K562 (cell line): ENCODE measurements around the gene LINGO3. TPM values are rescaled to one million over a fixed set of nuclear protein-coding genes. Genes with fewer than 3 reads are reported as not detected.

ENCODE experiments used
- COPS2 ChIP-seq: fragments of 450-650 bp; conservative IDR thresholded peaks from 2 replicates; pipeline ENCODE4 v1.6.1; 2016; ENCODE audit warnings: mild to moderate bottlenecking, moderate library complexity
- FOXK1 ChIP-seq: sonication (generic); formaldehyde crosslinking; IDR thresholded peaks from 2 replicates; pipeline ENCODE4 v1.8.0; 2022; ENCODE audit warnings: missing genetic modification reagents, mild to moderate bottlenecking, borderline replicate concordance
- HNRNPLL ChIP-seq: fragments of 200-400 bp; formaldehyde crosslinking; IDR thresholded peaks from 2 replicates; pipeline ENCODE4 v1.6.1; 2017; ENCODE audit warnings: low read length, low read depth, mild to moderate bottlenecking; ENCODE audit not compliant: poor library complexity, severe bottlenecking
- KDM2B ChIP-seq: fragments of 250-450 bp; sonication (Bioruptor Pico); IDR thresholded peaks from 2 replicates; pipeline ENCODE4 v1.8.0; 2021; ENCODE audit warnings: mild to moderate bottlenecking, moderate library complexity
- MED1 ChIP-seq: sonication (generic); formaldehyde crosslinking; IDR thresholded peaks from 2 replicates; pipeline ENCODE4 v1.8.1; 2023; ENCODE audit warnings: missing genetic modification reagents, borderline replicate concordance
- NCOA4 ChIP-seq: fragments of 450-650 bp; IDR thresholded peaks from 2 replicates; pipeline ENCODE4 v1.6.1; 2018; ENCODE audit warnings: mild to moderate bottlenecking; ENCODE audit not compliant: partially characterized antibody
- NEUROD1 ChIP-seq: fragments of 150-350 bp; IDR thresholded peaks from 2 replicates; pipeline ENCODE4 v1.6.1; 2014; ENCODE audit warnings: borderline replicate concordance, low read length, low read depth; ENCODE audit not compliant: partially characterized antibody
- NR2F6 ChIP-seq: fragments of 450-650 bp; formaldehyde crosslinking; IDR thresholded peaks from 2 replicates; pipeline ENCODE4 v1.4.0; 2020; ENCODE audit warnings: mild to moderate bottlenecking
- PHF8 ChIP-seq: fragments of 200-600 bp; sonication (generic); IDR thresholded peaks from 2 replicates; pipeline ENCODE4 v1.6.1; 2012; ENCODE audit warnings: mixed run types, mild to moderate bottlenecking, inconsistent platforms, low read length, moderate library complexity, borderline replicate concordance
- SAP30 ChIP-seq: fragments of 200-600 bp; sonication (generic); IDR thresholded peaks from 2 replicates; pipeline ENCODE4 v1.6.1; 2012; ENCODE audit warnings: borderline replicate concordance, low read depth, mild to moderate bottlenecking, moderate library complexity, low read length, control low read depth, inconsistent platforms; ENCODE audit not compliant: insufficient read depth, poor library complexity, severe bottlenecking
- TAF15 ChIP-seq: fragments of 200-400 bp; formaldehyde crosslinking; IDR thresholded peaks from 2 replicates; pipeline ENCODE4 v1.6.1; 2017; ENCODE audit warnings: mild to moderate bottlenecking, low read depth, low read length, moderate library complexity
- TCF7L2 ChIP-seq: fragments of 150-350 bp; IDR thresholded peaks from 2 replicates; pipeline ENCODE4 v1.6.1; 2016; ENCODE audit warnings: low read depth, mild to moderate bottlenecking, low read length, moderate library complexity
- U2AF2 ChIP-seq: fragments of 200-400 bp; formaldehyde crosslinking; optimal IDR thresholded peaks from 2 replicates; pipeline ENCODE3; 2017; ENCODE audit warnings: low read depth, mild to moderate bottlenecking, low read length
- ZNF12 ChIP-seq: sonication (generic); formaldehyde crosslinking; IDR thresholded peaks from 2 replicates; pipeline ENCODE4 v1.4.0; 2020; ENCODE audit warnings: mild to moderate bottlenecking, missing genetic modification reagents
- ZNF133 ChIP-seq: fragments of 250-450 bp; sonication (Bioruptor Pico); IDR thresholded peaks from 2 replicates; pipeline ENCODE4 v1.4.0; 2020; ENCODE audit warnings: mild to moderate bottlenecking
- ZNF239 ChIP-seq: fragments of 250-450 bp; sonication (Bioruptor Pico); IDR thresholded peaks from 2 replicates; pipeline ENCODE4 v1.4.0; 2020; ENCODE audit warnings: mild to moderate bottlenecking
- ZNF436 ChIP-seq: fragments of 250-450, 450-650 bp; sonication (Bioruptor Pico); formaldehyde crosslinking; IDR thresholded peaks from 2 replicates; pipeline ENCODE4 v1.7.0; 2020; ENCODE audit warnings: mild to moderate bottlenecking
- ZNF76 ChIP-seq: fragments of 250-450 bp; sonication (Bioruptor Pico); IDR thresholded peaks from 2 replicates; pipeline ENCODE4 v1.4.0; 2020; ENCODE audit warnings: mild to moderate bottlenecking, moderate library complexity, borderline replicate concordance
- polyA plus RNA-seq, 8 experiments: library from polyadenylated mRNA; depleted of rRNA in 4 of 8; stranded (reverse) in 5 of 8; unstranded in 3 of 8; fragments of >200 nt; fragmentation: Nextera tagmentation in 2 of 8; fragmentation: Illumina TruSeq in 1 of 8; extraction: Ambion mirVana in 2 of 8; extraction: Trizol in 1 of 8; gene quantifications; 2 replicates each; pipeline versions ENCODE4 v1.2.1 to v1.2.3, GENCODE V29; 2011 to 2014; ENCODE audit warnings: inconsistent platforms in 1 of 8, missing spikeins in 1 of 8
- total RNA-seq, 7 experiments: library from RNA; depleted of rRNA in 6 of 7; stranded (reverse); fragments of >200 nt in 6 of 7; fragmentation: Illumina TruSeq in 2 of 7; extraction: Trizol in 2 of 7; gene quantifications; 2 replicates each; pipeline versions ENCODE4 v1.2.1 to v1.2.3, GENCODE V29; 2011 to 2021; ENCODE audit warnings: low replicate concordance in 1 of 7
- TF ChIP-seq, protein P1 (sequence below): conservative IDR thresholded peaks from 2 replicates; pipeline ENCODE4 v1.6.1; 2011; ENCODE audit warnings: low read depth, mild to moderate bottlenecking, low read length; ENCODE audit not compliant: control insufficient read depth
- TF ChIP-seq, protein P2 (sequence below): fragments of 450-650 bp; conservative IDR thresholded peaks from 2 replicates; pipeline ENCODE4 v1.6.1; 2016; ENCODE audit warnings: missing genetic modification characterization, low read depth, mild to moderate bottlenecking, missing compliant biosample characterization, moderate library complexity
- TF ChIP-seq, protein P3 (sequence below): fragments of 200-400 bp; formaldehyde crosslinking; IDR thresholded peaks from 2 replicates; pipeline ENCODE4 v1.6.1; 2017; ENCODE audit warnings: mild to moderate bottlenecking, low read depth, low read length, moderate library complexity
- TF ChIP-seq, protein P4 (sequence below), 2 experiments: fragments of 450-650 bp; IDR thresholded peaks; 2 replicates each; pipeline ENCODE4 v1.6.1; 2016

LINGO3 gene
- total and polyA plus RNA-seq, 9 of the 15 experiments (the other 6 are each of a cell fraction or from before 2014, with no cell fraction given) = 0.03 to 0.05 (median 0.03) TPM; not detected in 6

DNA sequence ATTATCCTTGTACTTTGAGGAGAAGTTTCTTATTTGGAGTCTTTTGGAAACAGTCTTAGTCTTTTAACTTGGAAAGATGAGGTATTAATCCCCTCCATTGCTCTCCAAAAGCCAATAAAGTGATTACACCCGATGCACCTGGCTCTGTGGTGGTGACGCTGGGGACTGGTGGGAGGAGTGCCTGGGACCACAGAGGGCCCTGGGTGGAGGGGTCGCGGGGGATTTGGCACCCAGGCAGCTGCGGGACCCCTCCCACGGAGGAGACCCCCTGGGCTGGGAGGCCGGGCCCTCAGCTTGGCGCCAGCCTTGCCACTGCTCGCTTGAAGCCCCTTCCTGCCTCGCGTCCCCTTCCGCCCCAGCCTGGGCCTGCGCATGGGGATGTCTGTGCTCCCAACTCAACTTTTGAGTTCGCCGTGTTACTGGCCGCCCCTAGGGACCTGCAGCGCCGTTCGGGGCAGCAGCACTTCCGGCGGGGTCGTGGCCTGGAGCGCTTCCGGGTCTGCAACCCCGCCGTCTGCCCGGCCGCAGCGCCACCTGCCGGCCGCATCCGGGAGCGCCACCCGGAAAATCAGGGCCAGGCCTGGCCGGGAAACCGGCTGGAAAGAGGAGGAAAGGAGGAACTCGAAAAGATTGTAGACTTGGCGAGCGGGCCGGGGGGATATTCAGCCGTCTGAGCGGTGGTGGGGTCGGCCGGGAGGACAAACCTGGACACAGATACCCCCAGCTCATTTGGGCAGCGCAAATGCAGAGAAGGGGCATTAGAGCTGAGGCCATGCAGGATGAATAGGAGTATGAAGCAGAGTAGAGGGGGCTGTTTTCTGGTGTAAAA, 34.4 kb downstream of the LINGO3 start (continued):
- TF ChIP-seq, protein P1, sequence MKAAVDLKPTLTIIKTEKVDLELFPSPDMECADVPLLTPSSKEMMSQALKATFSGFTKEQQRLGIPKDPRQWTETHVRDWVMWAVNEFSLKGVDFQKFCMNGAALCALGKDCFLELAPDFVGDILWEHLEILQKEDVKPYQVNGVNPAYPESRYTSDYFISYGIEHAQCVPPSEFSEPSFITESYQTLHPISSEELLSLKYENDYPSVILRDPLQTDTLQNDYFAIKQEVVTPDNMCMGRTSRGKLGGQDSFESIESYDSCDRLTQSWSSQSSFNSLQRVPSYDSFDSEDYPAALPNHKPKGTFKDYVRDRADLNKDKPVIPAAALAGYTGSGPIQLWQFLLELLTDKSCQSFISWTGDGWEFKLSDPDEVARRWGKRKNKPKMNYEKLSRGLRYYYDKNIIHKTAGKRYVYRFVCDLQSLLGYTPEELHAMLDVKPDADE = peak; percentile 94
- TF ChIP-seq, protein P2, sequence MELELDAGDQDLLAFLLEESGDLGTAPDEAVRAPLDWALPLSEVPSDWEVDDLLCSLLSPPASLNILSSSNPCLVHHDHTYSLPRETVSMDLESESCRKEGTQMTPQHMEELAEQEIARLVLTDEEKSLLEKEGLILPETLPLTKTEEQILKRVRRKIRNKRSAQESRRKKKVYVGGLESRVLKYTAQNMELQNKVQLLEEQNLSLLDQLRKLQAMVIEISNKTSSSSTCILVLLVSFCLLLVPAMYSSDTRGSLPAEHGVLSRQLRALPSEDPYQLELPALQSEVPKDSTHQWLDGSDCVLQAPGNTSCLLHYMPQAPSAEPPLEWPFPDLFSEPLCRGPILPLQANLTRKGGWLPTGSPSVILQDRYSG (tag) = no peak
- no peak for TF ChIP-seq SAP30
- no peak for TF ChIP-seq TCF7L2
- no peak for TF ChIP-seq ZNF133
- no peak for TF ChIP-seq NCOA4
- TF ChIP-seq HNRNPLL = no peak
- TF ChIP-seq COPS2 = no peak
- no peak for TF ChIP-seq TAF15
- no peak for TF ChIP-seq MED1 (CRISPR knock-in tag)
- no peak for TF ChIP-seq NEUROD1
- TF ChIP-seq NR2F6 (CRISPR knock-in tag) = no peak
- no peak for TF ChIP-seq ZNF76 (CRISPR knock-in tag)
- TF ChIP-seq ZNF239 (CRISPR knock-in tag) = no peak
- no peak for TF ChIP-seq U2AF2
- TF ChIP-seq ZNF436 (CRISPR knock-in tag) = no peak
- no peak for TF ChIP-seq PHF8
- TF ChIP-seq FOXK1 (CRISPR knock-in tag) = no peak
- TF ChIP-seq, protein P3, sequence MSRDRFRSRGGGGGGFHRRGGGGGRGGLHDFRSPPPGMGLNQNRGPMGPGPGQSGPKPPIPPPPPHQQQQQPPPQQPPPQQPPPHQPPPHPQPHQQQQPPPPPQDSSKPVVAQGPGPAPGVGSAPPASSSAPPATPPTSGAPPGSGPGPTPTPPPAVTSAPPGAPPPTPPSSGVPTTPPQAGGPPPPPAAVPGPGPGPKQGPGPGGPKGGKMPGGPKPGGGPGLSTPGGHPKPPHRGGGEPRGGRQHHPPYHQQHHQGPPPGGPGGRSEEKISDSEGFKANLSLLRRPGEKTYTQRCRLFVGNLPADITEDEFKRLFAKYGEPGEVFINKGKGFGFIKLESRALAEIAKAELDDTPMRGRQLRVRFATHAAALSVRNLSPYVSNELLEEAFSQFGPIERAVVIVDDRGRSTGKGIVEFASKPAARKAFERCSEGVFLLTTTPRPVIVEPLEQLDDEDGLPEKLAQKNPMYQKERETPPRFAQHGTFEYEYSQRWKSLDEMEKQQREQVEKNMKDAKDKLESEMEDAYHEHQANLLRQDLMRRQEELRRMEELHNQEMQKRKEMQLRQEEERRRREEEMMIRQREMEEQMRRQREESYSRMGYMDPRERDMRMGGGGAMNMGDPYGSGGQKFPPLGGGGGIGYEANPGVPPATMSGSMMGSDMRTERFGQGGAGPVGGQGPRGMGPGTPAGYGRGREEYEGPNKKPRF = no peak
- no peak for TF ChIP-seq ZNF12 (CRISPR knock-in tag)
- no peak for TF ChIP-seq KDM2B (CRISPR knock-in tag)
- TF ChIP-seq, protein P4, sequence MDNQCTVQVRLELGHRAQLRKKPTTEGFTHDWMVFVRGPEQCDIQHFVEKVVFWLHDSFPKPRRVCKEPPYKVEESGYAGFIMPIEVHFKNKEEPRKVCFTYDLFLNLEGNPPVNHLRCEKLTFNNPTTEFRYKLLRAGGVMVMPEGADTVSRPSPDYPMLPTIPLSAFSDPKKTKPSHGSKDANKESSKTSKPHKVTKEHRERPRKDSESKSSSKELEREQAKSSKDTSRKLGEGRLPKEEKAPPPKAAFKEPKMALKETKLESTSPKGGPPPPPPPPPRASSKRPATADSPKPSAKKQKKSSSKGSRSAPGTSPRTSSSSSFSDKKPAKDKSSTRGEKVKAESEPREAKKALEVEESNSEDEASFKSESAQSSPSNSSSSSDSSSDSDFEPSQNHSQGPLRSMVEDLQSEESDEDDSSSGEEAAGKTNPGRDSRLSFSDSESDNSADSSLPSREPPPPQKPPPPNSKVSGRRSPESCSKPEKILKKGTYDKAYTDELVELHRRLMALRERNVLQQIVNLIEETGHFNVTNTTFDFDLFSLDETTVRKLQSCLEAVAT (IDR thresholded peaks at IDR 0.05) = no peak
